ENCODE measurements around the gene POU5F1.

The POU5F1 gene

GRCh38 chr6:31209137-31209536, 38.7 kb upstream of the POU5F1 start:
- TF ChIP-seq CTCF (IDR thresholded peaks at IDR 0.05; ENCODE audit: unreplicated experiment in 3 of 3), result no peak
- no peak overlapping the region for H3K27ac Mint-ChIP-seq
- peaks cover 6% of the 10 kb centered on the region for H3K27me3 Mint-ChIP-seq (ENCODE audit: low read depth)
- peaks cover under 1% of the 10 kb centered on the region for H3K4me1 Mint-ChIP-seq
- H3K36me3 Mint-ChIP-seq (ENCODE audit: low read depth), result no peaks in the 10 kb centered on the region
- H3K9me3 Mint-ChIP-seq, result no peaks in the 10 kb centered on the region
- H3K4me3 Mint-ChIP-seq, result no peak overlapping the region

GRCh38 chr6:31208506-31208905, 38.0 kb upstream of the POU5F1 start:
- no peak for TF ChIP-seq CTCF (IDR thresholded peaks at IDR 0.05; ENCODE audit: unreplicated experiment in 3 of 3)
- H3K36me3 Mint-ChIP-seq (ENCODE audit: low read depth), result no peaks in the 10 kb centered on the region

GRCh38 chr6:31205638-31206037, 35.2 kb upstream of the POU5F1 start:
- Mint-ChIP-seq H3K27ac (no peak overlapping the region), H3K27me3 (ENCODE audit: low read depth) (no peaks in the 10 kb centered on the region), H3K9me3 (peaks cover 3% of the 10 kb centered on the region), H3K36me3 (ENCODE audit: low read depth) (no peaks in the 10 kb centered on the region), H3K4me1 (peaks cover 8% of the 10 kb centered on the region), H3K4me3 (no peak overlapping the region)
- no peak for TF ChIP-seq CTCF (IDR thresholded peaks at IDR 0.05; ENCODE audit: unreplicated experiment in 3 of 3)

More at GRCh38 chr6:31208506-31208905, 38.0 kb upstream of the POU5F1 start:
- Mint-ChIP-seq H3K9me3 (no peaks in the 10 kb centered on the region), H3K27me3 (ENCODE audit: low read depth) (peaks cover 6% of the 10 kb centered on the region), H3K4me1 (peaks cover 7% of the 10 kb centered on the region), H3K4me3 (no peak overlapping the region), H3K27ac (no peak overlapping the region)

GRCh38 chr6:31204751-31205145, 34.3 kb upstream of the POU5F1 start:
- H3K4me3 Mint-ChIP-seq, result no peak overlapping the region
- TF ChIP-seq CTCF (IDR thresholded peaks at IDR 0.05; ENCODE audit: unreplicated experiment in 3 of 3), result no peak
- no peaks in the 10 kb centered on the region for H3K27me3 Mint-ChIP-seq (ENCODE audit: low read depth)
- peaks cover 8% of the 10 kb centered on the region for H3K4me1 Mint-ChIP-seq
- H3K27ac Mint-ChIP-seq, result no peak overlapping the region
- H3K9me3 Mint-ChIP-seq, result peaks cover 3% of the 10 kb centered on the region
- no peaks in the 10 kb centered on the region for H3K36me3 Mint-ChIP-seq (ENCODE audit: low read depth)

GRCh38 chr6:31203345-31203979, 33.0 kb upstream of the POU5F1 start:
- Mint-ChIP-seq H3K4me3 (peak overlapping the region; percentile 9 to 65 (median 56)), H3K9me3 (peaks cover 3% of the 10 kb centered on the region), H3K27ac (peak overlapping the region; percentile 38 to 75 (median 72)), H3K27me3 (ENCODE audit: low read depth) (no peaks in the 10 kb centered on the region), H3K4me1 (peaks cover 8% of the 10 kb centered on the region), H3K36me3 (ENCODE audit: low read depth) (no peaks in the 10 kb centered on the region)
- TF ChIP-seq CTCF (IDR thresholded peaks at IDR 0.05; ENCODE audit: unreplicated experiment in 3 of 3), result no peak
